ENCODE results near the gene VIPR2.

DNA sequence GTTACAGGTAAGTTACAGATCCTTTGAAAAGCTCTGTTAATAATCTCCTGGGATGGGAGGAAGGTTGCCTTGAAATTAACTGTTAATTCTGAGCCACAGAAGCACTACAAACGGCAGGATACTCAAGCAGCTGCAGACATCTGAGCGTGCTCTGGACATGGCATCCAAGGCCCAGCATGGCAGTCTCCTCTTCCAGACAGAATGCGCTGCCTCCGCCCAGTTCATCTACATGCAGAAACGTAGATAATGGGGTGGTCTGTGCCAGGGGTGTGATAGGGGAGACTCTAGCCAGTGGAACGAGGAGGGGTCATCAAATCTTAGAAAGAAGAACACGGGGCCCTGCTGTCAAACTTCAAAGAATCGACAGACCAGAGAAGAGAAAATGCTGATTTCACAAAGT lies 13.8 kb downstream of the VIPR2 start:
- TF ChIP-seq, protein P1, sequence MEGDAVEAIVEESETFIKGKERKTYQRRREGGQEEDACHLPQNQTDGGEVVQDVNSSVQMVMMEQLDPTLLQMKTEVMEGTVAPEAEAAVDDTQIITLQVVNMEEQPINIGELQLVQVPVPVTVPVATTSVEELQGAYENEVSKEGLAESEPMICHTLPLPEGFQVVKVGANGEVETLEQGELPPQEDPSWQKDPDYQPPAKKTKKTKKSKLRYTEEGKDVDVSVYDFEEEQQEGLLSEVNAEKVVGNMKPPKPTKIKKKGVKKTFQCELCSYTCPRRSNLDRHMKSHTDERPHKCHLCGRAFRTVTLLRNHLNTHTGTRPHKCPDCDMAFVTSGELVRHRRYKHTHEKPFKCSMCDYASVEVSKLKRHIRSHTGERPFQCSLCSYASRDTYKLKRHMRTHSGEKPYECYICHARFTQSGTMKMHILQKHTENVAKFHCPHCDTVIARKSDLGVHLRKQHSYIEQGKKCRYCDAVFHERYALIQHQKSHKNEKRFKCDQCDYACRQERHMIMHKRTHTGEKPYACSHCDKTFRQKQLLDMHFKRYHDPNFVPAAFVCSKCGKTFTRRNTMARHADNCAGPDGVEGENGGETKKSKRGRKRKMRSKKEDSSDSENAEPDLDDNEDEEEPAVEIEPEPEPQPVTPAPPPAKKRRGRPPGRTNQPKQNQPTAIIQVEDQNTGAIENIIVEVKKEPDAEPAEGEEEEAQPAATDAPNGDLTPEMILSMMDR (conservative IDR thresholded peaks at IDR 0.05): no peak
- no peak for TF ChIP-seq EZH2 (IDR thresholded peaks at IDR 0.05; ENCODE audit: low read depth)
